HuH-7 (cell line): ENCODE measurements around the gene ASH1L.
"Not testable (repeated sequence)": the region's sequence is repeated elsewhere in the genome, so short reads cannot be mapped to it uniquely, and the experiment has no call there.

ENCODE experiments used
- DNase-seq: peaks from one replicate; pipeline ENCODE4 v3.0.0; 2011; ENCODE audit warnings: low spot score

Gene ASH1L

GRCh38 chr1:155493595-155493994 is 69.0 kb downstream of the ASH1L start:
- not testable (repeated sequence) for DNase-seq

DNA sequence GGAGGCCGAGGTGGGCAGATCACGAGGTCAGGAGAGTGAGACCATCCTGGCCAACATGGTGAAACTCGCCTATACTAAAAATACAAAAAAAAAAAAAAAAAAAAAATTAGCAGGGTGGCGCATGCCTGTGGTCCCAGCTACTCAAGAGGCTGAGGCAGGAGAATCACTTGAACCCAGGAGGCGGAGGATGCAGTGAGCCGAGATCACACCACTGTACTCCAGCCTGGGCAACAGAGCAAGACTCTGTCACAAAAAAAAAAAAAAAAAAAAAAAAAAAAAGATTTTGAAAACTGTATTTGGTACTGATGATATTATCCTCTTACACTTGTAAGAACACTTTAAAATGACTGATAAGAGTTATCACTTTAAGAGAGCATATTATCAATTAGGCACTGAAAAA is 74.2 kb downstream of the ASH1L start:
- not testable (repeated sequence) for DNase-seq

- no peak for DNase-seq
Observed at GRCh38 chr1:155487541-155487940, 75.1 kb downstream of the ASH1L start.

DNA sequence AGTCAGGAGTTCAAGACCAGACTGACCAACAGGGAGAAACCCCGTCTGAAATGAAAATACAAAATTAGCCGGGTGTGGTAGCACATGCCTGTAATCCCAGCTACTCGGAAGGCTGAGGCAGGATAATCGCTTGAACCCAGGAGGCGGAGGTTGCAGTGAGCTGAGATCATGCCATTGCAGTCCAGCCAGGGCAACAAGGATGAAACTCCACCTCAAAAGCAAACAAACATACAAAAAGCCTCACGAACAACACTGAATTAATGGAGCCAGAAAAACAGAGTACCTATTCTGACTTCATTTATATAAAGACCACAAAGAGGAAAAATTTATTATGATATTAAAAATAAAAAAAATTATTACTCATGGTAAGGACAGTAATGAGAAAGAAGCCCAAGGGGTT is 75.7 kb downstream of the ASH1L start:
- DNase-seq: not testable (repeated sequence)

DNA sequence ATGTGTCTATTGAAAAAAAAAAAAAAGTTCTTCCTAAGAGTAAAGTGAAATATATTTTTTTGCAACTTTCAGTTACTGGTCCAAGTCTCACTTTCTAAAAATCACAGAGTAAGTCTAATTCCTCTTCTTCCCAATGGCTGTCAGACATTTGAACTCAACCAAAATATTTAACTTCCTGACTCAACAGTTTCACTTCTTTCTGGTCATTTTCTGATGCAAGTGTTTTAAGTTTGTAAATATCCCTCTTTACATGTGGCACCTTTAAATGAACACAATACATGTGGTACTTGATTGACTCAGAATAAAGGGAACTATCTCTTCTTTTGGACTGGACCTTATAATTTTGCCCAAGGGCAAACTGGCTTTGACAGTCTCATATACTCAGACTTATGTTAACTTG is 76.7 kb downstream of the ASH1L start:
- no peak for DNase-seq

DNA sequence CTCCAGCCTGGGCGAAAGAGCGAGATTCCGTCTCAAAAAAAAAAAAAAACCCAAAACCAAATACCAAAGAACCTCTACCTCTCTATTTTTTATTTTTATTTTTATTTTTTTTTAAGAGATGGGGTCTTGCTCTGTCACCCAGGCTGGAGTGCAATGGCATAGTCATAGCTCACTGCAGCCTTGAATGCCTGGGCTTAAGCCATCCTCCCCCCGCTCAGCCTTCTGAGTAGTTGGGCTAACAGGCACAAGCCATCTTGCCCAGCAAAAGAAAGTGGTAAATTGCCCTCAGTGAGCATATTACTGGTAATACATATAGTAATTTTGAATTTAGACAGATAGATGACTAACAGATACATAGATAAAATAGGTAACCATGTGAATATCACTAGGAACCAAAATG is 77.4 kb downstream of the ASH1L start:
- DNase-seq: no peak

GRCh38 chr1:155481741-155482241 is 80.8 kb downstream of the ASH1L start:
- no peak for DNase-seq

- DNase-seq: no peak
Observed at GRCh38 chr1:155479205-155479604, 83.4 kb downstream of the ASH1L start.

DNA sequence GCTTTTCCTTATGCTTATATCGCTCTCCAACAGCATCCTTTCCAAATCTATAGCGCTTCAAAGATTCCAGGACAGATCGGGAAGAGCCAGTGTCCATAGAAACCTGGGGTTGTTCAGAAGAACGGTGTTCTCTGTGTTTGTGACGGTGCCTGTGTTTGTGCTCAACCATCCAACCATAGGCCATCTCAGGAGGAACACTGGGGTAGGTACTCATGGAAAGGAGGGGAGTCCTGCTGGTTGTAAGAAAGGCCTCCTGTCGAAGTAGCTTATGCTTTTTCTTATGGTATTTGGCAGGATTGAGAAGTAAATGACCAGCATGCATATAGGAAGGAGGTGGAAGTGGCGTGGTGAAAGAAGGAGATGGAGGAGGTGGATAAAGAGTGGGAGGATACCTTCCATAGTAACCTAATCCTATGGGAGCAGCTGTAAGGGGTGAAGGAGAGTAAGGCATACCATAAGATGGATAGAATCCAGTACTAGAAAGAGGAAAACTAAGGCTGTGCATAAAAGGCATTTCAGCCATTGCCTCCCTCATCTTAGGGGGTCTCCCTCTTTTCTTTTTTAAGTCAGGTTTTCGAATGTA is 84.2 kb downstream of the ASH1L start:
- no peak for DNase-seq

GRCh38 chr1:155474146-155474545 is 88.5 kb downstream of the ASH1L start:
- DNase-seq: no peak

- no peak for DNase-seq
Observed at GRCh38 chr1:155473151-155473821, 89.3 kb downstream of the ASH1L start.

- no peak for DNase-seq
Observed at GRCh38 chr1:155472491-155473083, 90.0 kb downstream of the ASH1L start.

GRCh38 chr1:155471891-155472290 is 90.7 kb downstream of the ASH1L start:
- DNase-seq: no peak

DNA sequence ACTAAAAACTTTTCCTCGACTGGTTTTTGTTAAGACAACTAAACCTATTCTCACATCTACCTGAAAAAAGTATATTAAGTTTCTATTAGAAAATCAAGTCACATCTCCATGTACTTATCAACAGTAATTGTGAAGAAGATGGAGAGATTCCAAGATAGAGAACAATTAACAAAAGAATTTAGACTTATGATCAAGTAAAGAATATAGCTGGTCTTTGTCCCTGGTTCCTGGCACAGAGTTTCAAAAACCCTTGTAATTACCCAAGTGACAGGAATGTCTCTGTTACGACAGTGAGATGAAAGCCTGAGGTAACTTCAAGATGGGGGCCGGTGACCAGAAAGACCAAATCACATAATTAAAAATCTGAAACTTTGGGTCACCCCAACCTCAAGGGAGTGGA is 91.6 kb downstream of the ASH1L start:
- no peak for DNase-seq

GRCh38 chr1:155466996-155467395 is 95.6 kb downstream of the ASH1L start:
- DNase-seq: no peak

- DNase-seq: no peak
Observed at GRCh38 chr1:155466617-155466972, 96.0 kb downstream of the ASH1L start.

DNA sequence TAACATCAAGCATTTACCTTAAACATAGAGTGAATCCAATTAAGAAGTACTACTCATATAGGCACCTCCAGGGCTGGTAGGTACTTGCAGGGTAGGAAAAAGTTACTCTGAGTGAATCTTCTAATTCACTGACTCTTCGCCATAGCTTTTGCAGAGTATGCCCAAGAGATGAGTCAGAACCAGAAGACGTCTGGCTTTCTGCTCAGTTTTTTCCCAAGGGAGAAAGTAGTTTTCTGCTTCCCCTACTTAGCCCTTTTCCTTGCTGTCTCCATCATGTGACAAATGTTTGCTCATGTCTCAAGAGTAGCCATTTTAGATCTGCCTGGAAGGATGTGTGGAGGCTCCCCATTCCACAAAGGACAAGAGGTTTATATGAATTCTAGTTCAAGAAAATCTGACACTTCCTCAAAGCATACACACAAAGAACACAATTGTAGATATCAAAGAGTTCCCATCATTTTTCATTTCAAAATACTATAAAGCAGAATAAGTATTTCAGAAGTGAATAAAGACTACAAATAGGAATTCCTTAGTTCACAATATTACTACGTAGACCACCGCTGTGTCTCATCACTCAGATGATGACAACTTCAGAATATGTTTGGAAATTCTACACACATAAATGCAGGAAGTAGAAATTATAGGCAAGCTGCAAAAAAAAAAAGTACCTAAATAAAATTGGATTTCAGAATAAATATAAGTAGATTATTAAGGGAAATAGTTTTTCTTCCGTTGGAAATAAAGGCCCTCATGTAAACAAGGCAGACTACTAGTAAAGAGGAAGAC is 98.5 kb downstream of the ASH1L start:
- no peak for DNase-seq

DNA sequence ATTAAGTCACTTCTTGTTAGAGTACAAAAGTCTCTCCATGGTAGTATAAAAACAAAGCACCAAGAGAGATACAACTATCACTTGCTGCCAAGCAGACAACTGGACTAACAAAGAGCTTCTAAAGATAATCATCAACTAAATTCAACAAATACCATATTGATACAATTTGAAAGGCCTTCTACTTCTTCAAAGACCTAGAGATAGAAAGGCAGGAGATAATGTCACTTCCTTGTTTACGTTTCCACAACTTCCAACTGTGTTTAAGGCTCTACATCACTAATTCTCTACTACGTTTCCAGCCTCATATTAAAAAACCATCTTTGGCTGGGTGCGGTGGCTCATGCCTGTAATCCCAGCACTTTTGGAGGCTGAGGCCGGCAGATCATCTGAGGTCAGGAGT is 104.5 kb downstream of the ASH1L start:
- no peak for DNase-seq

- DNase-seq: no peak
Observed at GRCh38 chr1:155457266-155457665, 105.3 kb downstream of the ASH1L start.

GRCh38 chr1:155455588-155456195 is 106.9 kb downstream of the ASH1L start:
- DNase-seq: no peak

DNA sequence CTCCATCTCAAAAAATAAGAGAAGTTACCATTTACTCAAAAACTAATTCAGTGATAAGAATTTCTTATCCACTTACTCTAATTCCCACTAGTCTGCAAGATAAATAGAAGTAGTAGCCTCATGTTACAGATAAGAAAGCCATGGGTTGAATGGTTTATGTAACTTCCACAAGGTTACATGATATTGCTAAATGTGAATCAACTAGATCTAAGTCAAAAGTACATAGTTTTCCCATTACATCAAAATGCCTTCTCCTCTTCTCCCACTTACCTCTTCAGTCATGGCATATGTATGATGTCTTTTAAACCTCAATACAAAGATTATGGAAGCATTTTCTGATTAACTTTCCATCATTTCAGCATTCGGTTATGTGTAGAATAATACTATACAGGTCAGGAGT is 108.5 kb downstream of the ASH1L start:
- no peak for DNase-seq

- DNase-seq: no peak
Observed at GRCh38 chr1:155453141-155453540, 109.5 kb downstream of the ASH1L start.
